ENCODE measurements around the gene OR52B2.
A peak's percentile ranks its signal among the peaks of the same experiment; 100 is the strongest.

Gene OR52B2

GRCh38 chr11:6206456-6207180 is 36.5 kb upstream of the OR52B2 start:
- TF ChIP-seq CTCF (IDR thresholded peaks at IDR 0.05; ENCODE audit: low read depth, low read length): no peak
- H3K4me3 ChIP-seq (replicated peaks in 1 of 2; ENCODE audit: low read depth in 2 of 2, low read length in 2 of 2): no peak overlapping the region
- DNase-seq (ENCODE audit: low read depth in 2 of 2): no peak

GRCh38 chr11:6205366-6205765 is 35.2 kb upstream of the OR52B2 start, which contains the start of gene C11orf42:
Gene C11orf42 (plus strand): TSS chr11:6205557. CDS start chr11:6205616, 59 bp downstream.
- no peak within 1 kb of the TSS for H3K4me3 ChIP-seq (replicated peaks in 1 of 2; ENCODE audit: low read depth in 2 of 2, low read length in 2 of 2)
- DNase-seq (ENCODE audit: low read depth in 2 of 2): no peak
- TF ChIP-seq CTCF (IDR thresholded peaks at IDR 0.05; ENCODE audit: low read depth, low read length): no peak

GRCh38 chr11:6204706-6205105 is 34.6 kb upstream of the OR52B2 start:
- no peak for TF ChIP-seq CTCF (IDR thresholded peaks at IDR 0.05; ENCODE audit: low read depth, low read length)
- peak in 1 of 2 donors; percentile 21 for DNase-seq (ENCODE audit: low read depth in 2 of 2)
- H3K4me3 ChIP-seq (replicated peaks in 1 of 2; ENCODE audit: low read depth in 2 of 2, low read length in 2 of 2): no peak overlapping the region

GRCh38 chr11:6203327-6203726 is 33.2 kb upstream of the OR52B2 start:
- DNase-seq (ENCODE audit: low read depth in 2 of 2): no peak
- TF ChIP-seq CTCF (IDR thresholded peaks at IDR 0.05; ENCODE audit: low read depth, low read length): no peak
- H3K4me3 ChIP-seq (replicated peaks in 1 of 2; ENCODE audit: low read depth in 2 of 2, low read length in 2 of 2): no peak overlapping the region

GRCh38 chr11:6202041-6202440 is 31.9 kb upstream of the OR52B2 start:
- no peak for DNase-seq (ENCODE audit: low read depth in 2 of 2)
- no peak for TF ChIP-seq CTCF (IDR thresholded peaks at IDR 0.05; ENCODE audit: low read depth, low read length)
- no peak overlapping the region for H3K4me3 ChIP-seq (replicated peaks in 1 of 2; ENCODE audit: low read depth in 2 of 2, low read length in 2 of 2)

- H3K4me3 ChIP-seq (replicated peaks in 1 of 2; ENCODE audit: low read depth in 2 of 2, low read length in 2 of 2): no peak overlapping the region
- no peak for TF ChIP-seq CTCF (IDR thresholded peaks at IDR 0.05; ENCODE audit: low read depth, low read length)
- peak; percentile 13 to 15 for DNase-seq (ENCODE audit: low read depth in 2 of 2)
Measured at GRCh38 chr11:6201481-6201880, 31.4 kb upstream of the OR52B2 start.

GRCh38 chr11:6200975-6201374 is 30.8 kb upstream of the OR52B2 start:
- no peak for TF ChIP-seq CTCF (IDR thresholded peaks at IDR 0.05; ENCODE audit: low read depth, low read length)
- H3K4me3 ChIP-seq (replicated peaks in 1 of 2; ENCODE audit: low read depth in 2 of 2, low read length in 2 of 2): no peak overlapping the region
- peak in 1 of 2 donors; percentile 40 for DNase-seq (ENCODE audit: low read depth in 2 of 2)
